Endodermal cell (in vitro differentiated cells): ENCODE measurements around the gene SPATS2. TPM values are rescaled to one million over a fixed set of nuclear protein-coding genes. Genes with fewer than 3 reads are reported as not detected.

Experiments used
- DNase-seq: peaks from one replicate; pipeline ENCODE4 v3.0.0-alpha.2; 2017
- H3K27ac ChIP-seq: 2 replicates; pipeline ENCODE4 v1.5.1; 2013; ENCODE audit warnings: mild to moderate bottlenecking, low read depth, low read length, moderate library complexity
- H3K27me3 ChIP-seq: 2 replicates; pipeline ENCODE4 v1.6.1; 2013; ENCODE audit warnings: mild to moderate bottlenecking, low read length, moderate library complexity; ENCODE audit not compliant: insufficient read depth, control insufficient read depth, poor library complexity, severe bottlenecking
- H3K36me3 ChIP-seq: 2 replicates; pipeline ENCODE4 v1.7.0; 2013; ENCODE audit warnings: mild to moderate bottlenecking, low read length, moderate library complexity; ENCODE audit not compliant: control insufficient read depth, insufficient read depth
- H3K4me1 ChIP-seq: one replicate; pipeline ENCODE4 v1.7.0; 2013; ENCODE audit warnings: low read length; ENCODE audit not compliant: control insufficient read depth, insufficient read depth
- H3K4me3 ChIP-seq: 2 replicates; pipeline ENCODE4 v1.5.1; 2013; ENCODE audit warnings: mild to moderate bottlenecking, low read length, moderate library complexity
- H3K9ac ChIP-seq: 2 replicates; pipeline ENCODE4 v1.6.1; 2013; ENCODE audit warnings: mild to moderate bottlenecking, low read length, moderate library complexity; ENCODE audit not compliant: poor library complexity, severe bottlenecking; ENCODE audit errors: extremely low read depth
- H3K9me3 ChIP-seq: 2 replicates; pipeline ENCODE4 v1.6.1; 2013; ENCODE audit warnings: mild to moderate bottlenecking, low read length, moderate library complexity; ENCODE audit not compliant: control insufficient read depth
- H3K27ac Mint-ChIP-seq: 2 replicates; pipeline ENCODE4 v1.8.0; 2020; ENCODE audit warnings: mixed read lengths
- H3K27me3 Mint-ChIP-seq: 2 replicates; pipeline ENCODE4 v1.8.0; 2021; ENCODE audit warnings: mild to moderate bottlenecking, mixed read lengths; ENCODE audit not compliant: insufficient read depth
- H3K36me3 Mint-ChIP-seq: 2 replicates; pipeline ENCODE4 v1.8.0; 2020; ENCODE audit warnings: low read depth, mixed read lengths
- H3K4me1 Mint-ChIP-seq: 2 replicates; pipeline ENCODE4 v1.8.0; 2020; ENCODE audit warnings: mixed read lengths
- H3K4me3 Mint-ChIP-seq: 2 replicates; pipeline ENCODE4 v1.8.0; 2020; ENCODE audit warnings: mild to moderate bottlenecking, moderate library complexity, mixed read lengths
- H3K9me3 Mint-ChIP-seq: 2 replicates; pipeline ENCODE4 v1.8.0; 2020; ENCODE audit warnings: mild to moderate bottlenecking, mixed read lengths
- WGBS, 2 experiments: methylation state at CpG; one replicate each; pipeline versions ENCODE4 v1.1.5 to v1.1.7; 2013; ENCODE audit warnings: missing lambda C conversion rate in 2 of 2, mixed read lengths in 1 of 2; ENCODE audit not compliant: insufficient coverage in 1 of 2, insufficient read length in 1 of 2; 5-methylcytosine and 5-hydroxymethylcytosine counted together
- total RNA-seq, 2 donors: library from RNA; stranded (reverse); fragmentation: NEBNext Ultra II Directional in 1 of 2; extraction: Animal tissue kit (Norgen Biotek cat#: 25700) in 1 of 2; gene quantifications; 2 replicates in 1 of 2; 3 replicates in 1 of 2; pipeline ENCODE4 v1.2.1, GENCODE V29; 2021
- TF ChIP-seq, protein P1 (sequence below): fragments of 200-600 bp; sonication (generic); conservative IDR thresholded peaks from 2 replicates; pipeline ENCODE4 v1.5.0; 2021; ENCODE audit warnings: antibody characterized with exemption, mild to moderate bottlenecking

SPATS2 gene
- total RNA-seq, 2 donors from 2014 or later, result 50.2 to 64.8 TPM

DNA sequence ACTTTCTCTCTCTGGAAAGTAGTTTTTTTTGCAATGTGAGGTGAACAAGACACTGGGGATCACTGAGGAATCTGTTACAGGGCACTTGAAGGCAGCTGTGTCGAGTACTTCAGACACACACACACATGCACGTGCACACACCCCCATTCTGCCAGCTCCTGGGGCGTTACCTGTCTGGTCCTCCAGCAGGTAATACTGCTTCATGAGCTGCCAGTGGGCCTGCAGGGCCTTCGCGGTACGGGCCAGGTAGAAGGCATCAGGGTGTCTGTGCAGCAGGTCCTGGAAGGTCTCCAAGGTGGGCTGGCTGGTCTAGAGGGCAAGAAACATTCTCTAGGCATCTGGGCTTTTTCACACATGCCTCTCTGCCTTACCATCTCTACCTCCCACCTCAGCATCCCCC lies 195.6 kb downstream of the SPATS2 start:
- Mint-ChIP-seq H3K4me3 (no peak overlapping the region), H3K9me3 (no peaks in the 10 kb centered on the region), H3K36me3 (peaks cover 51% of the 10 kb centered on the region), H3K27ac (no peak overlapping the region), H3K27me3 (no peaks in the 10 kb centered on the region), H3K4me1 (peaks cover 6% of the 10 kb centered on the region)
- TF ChIP-seq, protein P1, sequence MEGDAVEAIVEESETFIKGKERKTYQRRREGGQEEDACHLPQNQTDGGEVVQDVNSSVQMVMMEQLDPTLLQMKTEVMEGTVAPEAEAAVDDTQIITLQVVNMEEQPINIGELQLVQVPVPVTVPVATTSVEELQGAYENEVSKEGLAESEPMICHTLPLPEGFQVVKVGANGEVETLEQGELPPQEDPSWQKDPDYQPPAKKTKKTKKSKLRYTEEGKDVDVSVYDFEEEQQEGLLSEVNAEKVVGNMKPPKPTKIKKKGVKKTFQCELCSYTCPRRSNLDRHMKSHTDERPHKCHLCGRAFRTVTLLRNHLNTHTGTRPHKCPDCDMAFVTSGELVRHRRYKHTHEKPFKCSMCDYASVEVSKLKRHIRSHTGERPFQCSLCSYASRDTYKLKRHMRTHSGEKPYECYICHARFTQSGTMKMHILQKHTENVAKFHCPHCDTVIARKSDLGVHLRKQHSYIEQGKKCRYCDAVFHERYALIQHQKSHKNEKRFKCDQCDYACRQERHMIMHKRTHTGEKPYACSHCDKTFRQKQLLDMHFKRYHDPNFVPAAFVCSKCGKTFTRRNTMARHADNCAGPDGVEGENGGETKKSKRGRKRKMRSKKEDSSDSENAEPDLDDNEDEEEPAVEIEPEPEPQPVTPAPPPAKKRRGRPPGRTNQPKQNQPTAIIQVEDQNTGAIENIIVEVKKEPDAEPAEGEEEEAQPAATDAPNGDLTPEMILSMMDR, result no peak
- H3K4me3 ChIP-seq, result no peak overlapping the region
- H3K9me3 ChIP-seq, result no peaks in the 10 kb centered on the region
- no peak for DNase-seq
- H3K36me3 ChIP-seq, result peaks cover 75% of the 10 kb centered on the region
- H3K9ac ChIP-seq, result no peak overlapping the region
- no peaks in the 10 kb centered on the region for H3K27me3 ChIP-seq
- 95 to 96% methylated on average over 6 of the region's 6 CpGs for WGBS, 2 experiments
- peaks cover 4% of the 10 kb centered on the region for H3K4me1 ChIP-seq
- no peak overlapping the region for H3K27ac ChIP-seq

DNA sequence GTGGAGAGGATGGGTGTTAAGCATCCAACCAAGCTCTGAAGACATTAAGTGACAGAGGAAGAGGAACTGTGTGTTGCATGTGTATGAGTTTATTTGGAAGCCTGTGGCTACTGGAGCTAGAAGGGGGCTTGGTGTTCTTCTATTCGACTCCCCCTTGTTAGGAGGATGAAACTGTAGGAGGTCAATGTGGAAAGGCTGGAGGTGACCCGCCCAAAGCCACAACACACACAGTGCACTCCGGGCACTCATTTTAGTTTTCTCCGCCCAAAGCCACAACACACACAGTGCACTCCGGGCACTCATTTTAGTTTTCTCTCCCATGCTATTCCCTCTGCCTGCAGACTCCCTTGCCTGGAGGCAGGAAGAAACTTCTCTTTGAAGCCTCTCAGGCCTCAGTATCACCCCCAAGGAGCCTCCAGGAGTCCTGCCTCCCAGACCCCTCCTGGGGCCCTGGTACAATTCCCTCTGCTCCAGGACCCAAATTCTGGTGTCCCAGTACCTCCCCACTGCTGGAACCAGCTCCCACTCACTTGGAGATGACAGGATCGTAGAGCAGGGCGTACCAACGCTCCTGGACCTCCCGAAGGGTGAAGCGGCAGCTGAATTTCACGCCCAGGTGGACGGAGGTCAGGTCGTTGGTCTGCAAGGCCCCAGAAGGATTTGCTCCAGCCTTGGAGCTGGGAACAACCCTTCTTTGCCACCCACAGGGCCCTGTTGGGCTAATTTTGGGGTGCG lies 196.9 kb downstream of the SPATS2 start:
- WGBS, 2 experiments, result 93 to 99% methylated on average over 13 to 14 of the region's 14 CpGs
- Mint-ChIP-seq H3K27ac (no peak overlapping the region), H3K36me3 (peaks cover 42% of the 10 kb centered on the region)

DNA sequence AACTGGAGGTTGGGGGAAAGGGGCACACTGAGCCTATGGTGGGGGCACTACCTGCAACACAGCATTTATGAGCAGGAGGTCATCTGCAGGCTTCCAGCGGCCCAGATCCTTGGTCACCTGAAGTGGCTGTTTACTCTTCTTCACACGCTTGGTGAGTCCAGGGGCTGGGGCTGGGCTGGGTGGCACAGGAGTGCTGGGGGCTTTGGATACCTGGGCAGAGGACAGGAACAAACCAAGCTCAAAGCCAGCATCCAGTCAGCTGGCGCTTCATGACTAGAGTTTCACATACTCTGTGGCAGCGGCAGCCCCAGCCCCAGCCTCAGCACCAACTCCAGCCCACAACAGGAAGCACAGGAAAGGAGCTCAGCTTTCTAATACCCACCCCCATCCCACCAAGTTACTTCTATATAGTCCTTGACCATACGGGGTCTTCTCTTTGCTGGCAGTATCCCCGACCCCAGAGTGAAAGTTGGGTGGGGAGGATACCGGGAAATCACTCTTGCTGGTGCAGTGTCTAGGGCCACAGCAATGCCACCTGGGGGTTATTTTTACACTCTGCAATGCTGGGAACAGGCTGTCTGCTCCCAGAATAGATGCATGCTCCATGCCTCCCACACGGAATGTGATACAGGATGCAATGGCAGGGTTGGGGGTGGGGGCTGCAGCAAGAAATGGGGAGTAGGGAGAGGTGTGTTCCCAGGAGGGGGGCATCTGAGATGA lies 197.6 kb downstream of the SPATS2 start:
- peaks cover 12% of the 10 kb centered on the region for H3K4me1 Mint-ChIP-seq
- no peak overlapping the region for H3K4me3 Mint-ChIP-seq
- Histone ChIP-seq H3K4me3 (no peak overlapping the region), H3K27ac (no peak overlapping the region), H3K27me3 (no peaks in the 10 kb centered on the region), H3K4me1 (peaks cover 4% of the 10 kb centered on the region), H3K9me3 (no peaks in the 10 kb centered on the region), H3K9ac (no peak overlapping the region), H3K36me3 (peaks cover 60% of the 10 kb centered on the region)
- 96 to 100% methylated on average over 4 to 8 of the region's 8 CpGs for WGBS, 2 experiments
- H3K36me3 Mint-ChIP-seq, result peaks cover 38% of the 10 kb centered on the region
- no peaks in the 10 kb centered on the region for H3K27me3 Mint-ChIP-seq
- no peaks in the 10 kb centered on the region for H3K9me3 Mint-ChIP-seq
- no peak overlapping the region for H3K27ac Mint-ChIP-seq
- TF ChIP-seq, protein P1, result no peak
- DNase-seq, result no peak

More for the DNA sequence above, 196.9 kb downstream of the SPATS2 start:
- Histone ChIP-seq H3K4me1 (peaks cover 4% of the 10 kb centered on the region), H3K9ac (no peak overlapping the region), H3K9me3 (no peaks in the 10 kb centered on the region), H3K27me3 (no peaks in the 10 kb centered on the region), H3K27ac (no peak overlapping the region), H3K36me3 (peaks cover 67% of the 10 kb centered on the region), H3K4me3 (no peak overlapping the region)
- Mint-ChIP-seq H3K4me3 (no peak overlapping the region), H3K9me3 (no peaks in the 10 kb centered on the region), H3K27me3 (no peaks in the 10 kb centered on the region), H3K4me1 (peaks cover 12% of the 10 kb centered on the region)
- TF ChIP-seq, protein P1, result no peak
- DNase-seq, result no peak
